HG02852 (cell line): ENCODE results near the gene FARP1.

Source experiments
- ATAC-seq: cut with Tn5 transposase; IDR thresholded peaks from one replicate; pipeline ENCODE4 v1.9.1; 2021; ENCODE audit warnings: mild to moderate bottlenecking, moderate library complexity; ENCODE audit not compliant: unreplicated experiment

Gene FARP1

DNA sequence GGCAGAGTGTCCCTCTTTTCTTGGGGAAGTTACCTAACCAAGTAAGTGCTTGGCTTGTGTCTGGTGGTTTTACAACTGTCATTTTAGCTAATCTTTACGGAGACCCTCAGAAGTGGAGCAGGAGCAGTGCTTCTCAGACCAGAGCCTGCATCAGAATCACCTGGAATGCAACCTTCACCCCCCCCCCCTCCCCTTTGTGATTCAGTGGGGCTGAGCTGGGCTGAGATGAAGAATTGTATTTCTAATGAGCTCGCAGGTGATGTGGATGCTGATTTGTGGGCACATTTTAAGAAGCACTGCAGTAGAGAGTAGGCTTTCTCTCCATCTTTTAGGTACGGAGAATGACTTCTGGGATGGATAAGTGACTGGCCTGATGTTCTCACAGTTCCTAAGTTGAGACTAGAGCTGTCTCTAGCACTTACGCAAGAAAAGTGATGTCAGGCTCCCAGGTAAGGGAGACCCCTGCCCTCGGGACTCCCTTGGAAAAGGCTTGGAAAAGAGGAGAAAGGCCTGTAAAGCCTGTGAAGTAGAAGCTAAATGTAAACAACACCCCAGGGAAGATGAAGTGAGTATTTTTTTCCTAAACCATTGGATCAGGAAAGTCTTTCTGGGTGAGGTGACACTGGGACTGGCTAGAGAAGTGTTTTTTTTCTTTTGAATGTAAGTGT is 57.5 kb downstream of the FARP1 start:
- no peak for ATAC-seq

- no peak for ATAC-seq
These were observed 58.3 kb downstream of the FARP1 start for GRCh38 chr13:98201189-98201588.

DNA sequence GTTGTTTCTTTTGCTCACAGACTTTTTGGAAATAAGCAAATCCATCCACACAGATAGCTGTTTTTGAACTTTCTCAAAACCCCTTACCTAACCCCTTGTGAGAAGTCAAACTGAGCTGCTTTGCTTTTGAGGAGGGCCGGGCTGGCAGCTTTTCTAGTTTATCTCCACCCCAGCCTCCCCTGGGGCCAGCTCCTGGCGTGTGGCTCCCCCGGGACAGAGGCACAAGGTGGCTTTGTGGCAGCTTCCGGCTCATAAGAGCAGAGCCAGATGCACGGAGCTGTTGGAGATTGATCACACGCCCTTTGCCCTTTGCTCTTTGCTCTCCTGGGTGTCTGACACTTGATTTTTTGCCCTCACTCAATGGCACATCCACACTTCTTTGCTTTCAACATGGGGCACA is 59.1 kb downstream of the FARP1 start:
- ATAC-seq = no peak

GRCh38 chr13:98203646-98204326 is 60.9 kb downstream of the FARP1 start:
- ATAC-seq = no peak

GRCh38 chr13:98204546-98204945 is 61.7 kb downstream of the FARP1 start:
- ATAC-seq = no peak

DNA sequence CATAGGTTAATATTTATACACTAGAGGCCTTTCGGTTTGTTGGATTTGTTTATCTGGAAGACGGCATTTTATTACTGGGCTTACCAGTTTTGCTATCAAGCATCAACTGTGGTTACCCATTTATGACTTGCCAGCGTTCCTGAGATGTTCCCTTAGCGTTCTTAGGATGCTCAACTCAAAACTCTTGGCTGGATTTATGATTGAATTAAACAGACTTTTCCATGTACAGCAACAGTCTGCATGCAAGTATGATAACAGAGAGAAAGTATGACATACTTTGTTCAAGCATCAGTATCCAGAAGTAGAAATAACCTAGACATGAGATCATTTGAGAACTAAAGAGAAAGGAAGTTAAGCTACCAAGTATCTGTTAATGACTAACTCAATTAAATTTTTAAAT is 64.1 kb downstream of the FARP1 start:
- ATAC-seq = no peak

DNA sequence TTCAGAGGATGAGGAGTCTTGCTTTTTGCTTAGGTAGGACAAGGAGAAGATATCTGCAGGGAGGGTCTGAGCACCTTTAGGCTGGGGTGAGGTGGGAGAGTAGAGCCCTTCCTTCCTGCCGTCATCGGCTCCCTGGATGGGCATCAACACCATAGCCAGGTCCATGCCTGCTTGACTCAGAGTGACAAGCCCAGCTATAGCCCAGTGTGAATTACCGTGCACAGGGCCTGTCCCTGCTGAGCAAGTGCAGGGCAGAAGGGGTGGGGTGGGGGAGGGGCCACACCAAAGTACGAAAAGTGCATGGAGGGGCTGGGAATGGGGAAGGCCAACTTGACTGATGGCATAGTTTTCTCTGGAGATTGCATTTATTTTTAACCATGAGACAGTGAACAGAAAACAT is 64.5 kb downstream of the FARP1 start:
- ATAC-seq = no peak

- ATAC-seq = no peak
These were observed 65.7 kb downstream of the FARP1 start for GRCh38 chr13:98208606-98209005.

DNA sequence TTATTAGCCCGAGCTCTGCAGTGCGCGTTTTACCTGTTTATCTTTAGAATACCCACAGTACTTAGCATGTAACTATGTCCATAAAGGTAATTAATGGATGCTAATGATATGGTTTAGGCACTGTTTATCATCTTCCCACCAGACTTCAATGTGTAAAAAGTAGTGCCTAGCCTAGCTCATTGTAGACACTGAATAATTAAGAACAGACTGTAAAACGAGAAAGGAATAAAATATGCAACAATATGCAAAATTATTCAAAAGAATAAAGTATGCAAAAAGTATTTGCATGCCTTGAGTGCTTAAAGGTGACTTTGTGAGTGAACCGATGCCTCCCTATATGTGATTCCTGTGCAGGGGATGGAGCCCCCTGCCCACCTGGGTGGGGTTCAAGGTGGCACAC is 69.9 kb downstream of the FARP1 start:
- ATAC-seq = no peak

- ATAC-seq = no peak
These were observed 70.5 kb downstream of the FARP1 start for GRCh38 chr13:98213354-98213753.

GRCh38 chr13:98214008-98214643 is 71.2 kb downstream of the FARP1 start:
- no peak for ATAC-seq

DNA sequence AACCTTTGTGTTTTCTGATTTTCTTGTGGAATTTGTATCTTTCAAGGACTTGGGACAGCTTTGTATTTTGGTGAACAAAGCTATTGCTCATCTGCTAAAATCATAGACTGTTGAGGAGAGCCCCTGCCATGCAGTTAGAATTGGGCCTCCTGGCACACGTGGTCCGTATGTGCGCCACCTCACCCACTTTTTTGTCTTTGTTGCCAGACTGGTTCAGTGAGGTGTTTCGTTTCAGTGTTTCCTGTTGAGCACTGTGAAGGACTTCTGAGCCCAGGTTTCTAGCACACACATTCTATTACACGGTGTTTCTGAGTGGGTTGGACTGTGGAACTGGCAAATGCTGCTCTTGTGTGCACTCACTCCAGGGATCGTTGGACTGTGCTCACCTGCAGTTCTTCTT is 71.8 kb downstream of the FARP1 start:
- no peak for ATAC-seq

- no peak for ATAC-seq
These were observed 72.6 kb downstream of the FARP1 start for GRCh38 chr13:98215508-98215907.

DNA sequence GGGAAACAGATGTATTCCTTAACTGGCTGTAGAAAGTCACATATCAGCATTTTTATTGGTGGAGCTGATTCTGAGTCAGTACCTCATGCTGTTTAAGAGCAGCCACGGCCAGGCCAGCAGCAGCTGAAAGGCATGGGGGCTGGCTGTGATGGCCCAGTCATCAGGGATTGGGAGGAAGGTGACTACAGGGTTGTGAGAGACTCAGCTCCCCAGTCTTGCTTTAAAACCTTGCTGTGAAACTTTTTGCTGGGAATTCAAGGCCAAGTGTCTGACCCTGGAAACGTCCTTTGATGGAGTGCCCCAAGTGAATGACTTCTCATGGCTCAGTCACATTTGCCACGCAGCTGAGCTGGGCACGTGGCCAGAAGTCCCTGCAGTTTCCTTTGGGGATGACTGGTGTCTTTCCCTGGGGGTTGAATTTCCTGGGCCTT is 73.3 kb downstream of the FARP1 start:
- ATAC-seq = no peak

DNA sequence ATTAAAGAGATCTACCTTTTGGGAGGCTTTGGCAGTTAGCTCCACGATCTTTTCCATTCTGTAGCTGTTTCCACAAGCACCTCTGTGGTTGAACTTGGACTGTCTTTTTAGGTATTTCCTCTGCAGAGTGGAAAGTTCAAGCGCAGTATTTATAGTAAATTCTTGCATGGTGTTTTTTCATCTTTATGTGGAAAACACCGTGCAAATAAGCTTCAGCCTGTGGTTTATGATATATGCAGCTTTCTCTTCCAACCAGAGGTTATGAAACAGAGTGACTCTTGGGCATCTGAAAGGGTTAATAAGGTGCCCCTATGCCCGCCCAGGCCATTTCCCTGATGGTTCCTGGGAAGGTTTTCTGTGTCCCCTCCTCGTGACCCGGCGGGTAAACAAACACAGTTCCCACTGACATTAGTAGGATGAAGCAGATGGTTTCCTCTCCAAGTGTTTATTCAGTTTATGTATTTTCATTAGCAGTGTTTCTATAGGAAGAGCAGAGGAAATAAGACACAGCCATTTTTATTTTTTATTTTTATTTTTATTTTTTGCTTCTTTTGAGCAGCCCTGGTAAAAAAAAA is 73.9 kb downstream of the FARP1 start:
- peak; percentile 50 for ATAC-seq

DNA sequence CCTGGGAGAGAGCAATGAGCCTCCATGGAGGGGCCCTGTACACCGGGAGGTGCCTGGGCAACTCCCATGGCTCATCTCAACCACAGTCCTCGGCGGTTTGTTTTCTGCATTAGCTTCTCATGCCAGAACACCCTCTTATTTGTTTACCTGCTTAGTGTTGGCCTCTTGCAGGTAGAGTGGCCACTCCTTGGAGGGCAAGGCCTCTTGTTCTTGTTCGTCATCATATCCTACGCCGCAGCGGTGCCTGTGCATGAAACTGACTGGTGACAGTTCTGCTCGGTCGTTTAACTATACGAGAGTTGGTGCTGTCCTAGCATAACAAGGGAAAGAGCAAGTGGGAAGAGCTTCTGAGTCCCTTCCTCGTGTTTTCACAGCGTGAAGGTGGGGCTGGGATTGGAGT is 74.7 kb downstream of the FARP1 start:
- ATAC-seq = no peak

DNA sequence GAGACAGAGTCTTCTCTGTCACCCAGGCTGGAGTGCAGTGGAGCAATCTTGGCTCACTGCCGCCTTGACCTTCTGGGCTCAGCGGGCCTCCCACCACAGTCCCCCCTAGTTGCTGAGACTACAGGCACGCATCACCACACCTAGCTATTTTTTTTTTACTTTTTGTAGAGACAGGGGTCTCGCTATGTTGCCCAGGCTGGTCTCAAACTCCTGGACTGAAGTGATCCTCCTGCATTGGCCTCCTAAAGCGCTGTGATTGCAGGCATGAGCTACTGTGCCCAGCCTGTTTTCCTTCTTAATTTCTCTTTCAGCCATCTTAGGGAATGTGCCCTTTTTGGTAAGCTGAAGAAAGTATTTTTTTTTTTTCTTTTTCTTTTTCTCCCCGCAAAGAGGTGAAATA is 76.8 kb downstream of the FARP1 start:
- no peak for ATAC-seq

DNA sequence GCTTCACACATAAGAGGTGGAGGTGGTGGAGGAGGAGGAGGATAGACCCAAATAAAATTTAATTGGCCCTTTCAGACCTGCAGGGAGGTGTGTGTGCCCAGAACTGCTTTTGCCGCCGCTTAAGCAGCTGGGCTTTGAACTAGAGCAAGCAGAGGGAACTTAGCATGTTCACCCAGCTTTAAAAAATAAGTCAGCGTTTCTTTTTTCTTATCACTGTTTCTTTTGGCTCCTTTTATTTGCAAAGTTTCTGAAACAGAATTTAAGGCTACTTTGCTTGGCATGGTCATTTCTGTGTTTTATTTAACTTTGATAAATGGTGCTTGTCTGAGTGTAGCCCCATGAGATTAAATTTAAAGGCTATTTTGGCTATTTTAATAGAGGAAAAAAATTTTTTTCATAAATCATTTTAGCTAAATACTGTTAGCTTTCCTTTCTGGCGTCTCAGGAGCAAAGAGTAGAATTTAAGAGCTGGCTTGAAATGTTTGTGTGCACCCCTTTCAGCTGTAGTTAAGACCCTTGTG is 77.4 kb downstream of the FARP1 start:
- ATAC-seq = no peak

- ATAC-seq = no peak
These were observed 78.3 kb downstream of the FARP1 start for GRCh38 chr13:98221234-98221633.

DNA sequence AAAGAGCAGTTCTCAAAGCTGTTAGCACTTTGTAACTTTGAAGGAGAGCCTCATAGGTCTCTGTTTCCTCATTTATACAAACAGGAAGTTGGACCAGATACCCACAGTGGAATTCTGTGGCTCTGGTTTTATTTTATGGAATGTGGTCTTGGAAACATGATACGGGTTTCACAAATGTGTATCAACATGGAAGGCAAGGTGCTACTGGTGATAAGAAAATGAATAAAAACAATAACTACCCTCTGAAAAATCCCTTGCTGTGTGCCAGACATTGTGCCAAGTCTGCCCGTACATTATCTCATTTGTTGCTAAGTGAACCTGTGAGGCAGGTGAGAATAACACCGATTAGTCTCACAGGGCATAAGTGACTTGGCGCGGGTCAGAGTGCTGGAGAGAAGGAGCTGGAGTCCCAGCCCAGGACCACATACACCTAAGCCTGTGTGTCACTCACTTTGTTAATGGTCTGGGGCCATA is 79.2 kb downstream of the FARP1 start:
- ATAC-seq = no peak

DNA sequence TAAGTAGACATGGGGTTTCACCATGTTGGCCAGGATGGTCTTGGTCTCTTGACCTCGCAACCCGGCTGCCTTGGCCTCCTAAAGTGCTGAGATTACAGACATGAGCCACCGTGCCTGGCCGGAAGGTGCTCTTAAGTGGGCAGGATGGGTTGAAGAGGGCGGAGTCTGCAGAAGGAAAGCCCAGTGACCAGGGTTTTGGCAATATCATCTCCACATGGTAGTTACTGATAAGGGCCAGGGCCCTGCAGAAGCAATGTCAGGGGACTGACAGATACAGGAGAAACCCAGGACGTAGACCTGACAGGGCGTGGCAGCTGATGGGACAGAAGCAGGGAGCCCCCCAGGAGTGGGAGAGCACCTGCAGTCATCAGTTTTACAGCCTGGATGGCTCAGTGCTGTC is 79.9 kb downstream of the FARP1 start:
- no peak for ATAC-seq

DNA sequence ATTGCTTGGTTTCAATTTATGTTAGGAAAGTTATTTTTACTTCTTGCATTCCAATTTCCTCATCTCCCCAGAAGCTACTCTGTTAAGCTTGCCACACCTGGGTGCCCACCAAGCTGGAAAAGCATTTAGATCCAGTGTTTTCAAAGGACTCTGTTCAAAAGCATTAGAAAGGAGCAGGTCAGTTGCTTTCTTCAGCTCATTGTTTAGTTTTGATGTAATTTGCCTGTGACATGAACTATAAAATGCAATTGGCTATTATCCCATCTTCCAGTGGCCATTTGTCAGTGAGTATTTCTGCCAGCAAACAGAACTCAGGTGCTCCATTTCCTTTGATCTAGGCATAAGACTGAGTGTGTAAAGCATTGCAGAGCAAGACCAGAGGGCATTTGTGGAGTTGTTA is 80.8 kb downstream of the FARP1 start:
- ATAC-seq = no peak
